Measurements from ENCODE around the gene CDHR1.

DNA sequence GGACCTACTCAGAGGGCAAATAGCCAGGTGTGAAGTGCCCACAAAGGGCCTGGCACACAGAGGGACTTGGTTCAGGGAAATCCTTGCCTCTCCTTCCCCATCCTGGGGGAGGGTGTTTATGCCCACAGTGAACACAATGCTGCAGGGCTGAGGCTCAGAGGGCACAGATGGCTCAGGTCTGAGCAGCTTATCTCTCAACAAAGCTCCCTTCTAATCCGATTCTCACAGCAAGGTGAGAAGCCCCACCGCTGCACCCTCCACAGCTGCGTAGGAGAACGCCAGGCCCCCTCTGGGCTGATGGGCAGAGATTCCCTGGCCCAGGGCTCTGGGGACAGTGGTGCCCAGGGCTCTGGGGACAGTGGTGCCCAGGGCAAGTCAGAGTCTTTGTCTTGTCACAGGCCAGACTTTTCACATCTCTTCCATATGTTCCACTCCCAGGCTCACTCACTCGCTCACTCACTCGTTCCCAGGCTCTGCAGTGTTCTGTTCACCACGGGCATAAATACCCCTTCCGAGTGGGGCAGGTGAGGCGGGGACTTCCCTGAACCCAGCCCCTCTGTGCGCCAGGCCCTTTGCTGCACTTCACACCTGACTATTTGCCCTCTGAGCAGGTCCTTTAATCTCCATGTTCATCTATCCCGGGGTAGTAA, 8.7 kb upstream of the CDHR1 start:
- TF ChIP-seq, protein P1, sequence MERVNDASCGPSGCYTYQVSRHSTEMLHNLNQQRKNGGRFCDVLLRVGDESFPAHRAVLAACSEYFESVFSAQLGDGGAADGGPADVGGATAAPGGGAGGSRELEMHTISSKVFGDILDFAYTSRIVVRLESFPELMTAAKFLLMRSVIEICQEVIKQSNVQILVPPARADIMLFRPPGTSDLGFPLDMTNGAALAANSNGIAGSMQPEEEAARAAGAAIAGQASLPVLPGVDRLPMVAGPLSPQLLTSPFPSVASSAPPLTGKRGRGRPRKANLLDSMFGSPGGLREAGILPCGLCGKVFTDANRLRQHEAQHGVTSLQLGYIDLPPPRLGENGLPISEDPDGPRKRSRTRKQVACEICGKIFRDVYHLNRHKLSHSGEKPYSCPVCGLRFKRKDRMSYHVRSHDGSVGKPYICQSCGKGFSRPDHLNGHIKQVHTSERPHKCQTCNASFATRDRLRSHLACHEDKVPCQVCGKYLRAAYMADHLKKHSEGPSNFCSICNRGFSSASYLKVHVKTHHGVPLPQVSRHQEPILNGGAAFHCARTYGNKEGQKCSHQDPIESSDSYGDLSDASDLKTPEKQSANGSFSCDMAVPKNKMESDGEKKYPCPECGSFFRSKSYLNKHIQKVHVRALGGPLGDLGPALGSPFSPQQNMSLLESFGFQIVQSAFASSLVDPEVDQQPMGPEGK (CRISPR knock-in tag; IDR thresholded peaks at IDR 0.05; ENCODE audit: borderline replicate concordance): no peak
- TF ChIP-seq ZFP30 (CRISPR knock-in tag; IDR thresholded peaks at IDR 0.05): no peak
- TF ChIP-seq ZNF70 (CRISPR knock-in tag; IDR thresholded peaks at IDR 0.05): no peak
- no peak for TF ChIP-seq ISL1 (CRISPR knock-in tag; IDR thresholded peaks at IDR 0.05)
- TF ChIP-seq, protein P2, sequence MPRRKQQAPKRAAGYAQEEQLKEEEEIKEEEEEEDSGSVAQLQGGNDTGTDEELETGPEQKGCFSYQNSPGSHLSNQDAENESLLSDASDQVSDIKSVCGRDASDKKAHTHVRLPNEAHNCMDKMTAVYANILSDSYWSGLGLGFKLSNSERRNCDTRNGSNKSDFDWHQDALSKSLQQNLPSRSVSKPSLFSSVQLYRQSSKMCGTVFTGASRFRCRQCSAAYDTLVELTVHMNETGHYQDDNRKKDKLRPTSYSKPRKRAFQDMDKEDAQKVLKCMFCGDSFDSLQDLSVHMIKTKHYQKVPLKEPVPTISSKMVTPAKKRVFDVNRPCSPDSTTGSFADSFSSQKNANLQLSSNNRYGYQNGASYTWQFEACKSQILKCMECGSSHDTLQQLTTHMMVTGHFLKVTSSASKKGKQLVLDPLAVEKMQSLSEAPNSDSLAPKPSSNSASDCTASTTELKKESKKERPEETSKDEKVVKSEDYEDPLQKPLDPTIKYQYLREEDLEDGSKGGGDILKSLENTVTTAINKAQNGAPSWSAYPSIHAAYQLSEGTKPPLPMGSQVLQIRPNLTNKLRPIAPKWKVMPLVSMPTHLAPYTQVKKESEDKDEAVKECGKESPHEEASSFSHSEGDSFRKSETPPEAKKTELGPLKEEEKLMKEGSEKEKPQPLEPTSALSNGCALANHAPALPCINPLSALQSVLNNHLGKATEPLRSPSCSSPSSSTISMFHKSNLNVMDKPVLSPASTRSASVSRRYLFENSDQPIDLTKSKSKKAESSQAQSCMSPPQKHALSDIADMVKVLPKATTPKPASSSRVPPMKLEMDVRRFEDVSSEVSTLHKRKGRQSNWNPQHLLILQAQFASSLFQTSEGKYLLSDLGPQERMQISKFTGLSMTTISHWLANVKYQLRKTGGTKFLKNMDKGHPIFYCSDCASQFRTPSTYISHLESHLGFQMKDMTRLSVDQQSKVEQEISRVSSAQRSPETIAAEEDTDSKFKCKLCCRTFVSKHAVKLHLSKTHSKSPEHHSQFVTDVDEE (CRISPR knock-in tag; IDR thresholded peaks at IDR 0.05): no peak
- TF ChIP-seq ZNF565 (CRISPR knock-in tag; conservative IDR thresholded peaks at IDR 0.05; ENCODE audit: low read depth): no peak
- no peak for TF ChIP-seq BACH2 (CRISPR knock-in tag; IDR thresholded peaks at IDR 0.05; ENCODE audit: borderline replicate concordance)
- no peak for TF ChIP-seq GLIS3 (CRISPR knock-in tag; IDR thresholded peaks at IDR 0.05)
- TF ChIP-seq, protein P3, sequence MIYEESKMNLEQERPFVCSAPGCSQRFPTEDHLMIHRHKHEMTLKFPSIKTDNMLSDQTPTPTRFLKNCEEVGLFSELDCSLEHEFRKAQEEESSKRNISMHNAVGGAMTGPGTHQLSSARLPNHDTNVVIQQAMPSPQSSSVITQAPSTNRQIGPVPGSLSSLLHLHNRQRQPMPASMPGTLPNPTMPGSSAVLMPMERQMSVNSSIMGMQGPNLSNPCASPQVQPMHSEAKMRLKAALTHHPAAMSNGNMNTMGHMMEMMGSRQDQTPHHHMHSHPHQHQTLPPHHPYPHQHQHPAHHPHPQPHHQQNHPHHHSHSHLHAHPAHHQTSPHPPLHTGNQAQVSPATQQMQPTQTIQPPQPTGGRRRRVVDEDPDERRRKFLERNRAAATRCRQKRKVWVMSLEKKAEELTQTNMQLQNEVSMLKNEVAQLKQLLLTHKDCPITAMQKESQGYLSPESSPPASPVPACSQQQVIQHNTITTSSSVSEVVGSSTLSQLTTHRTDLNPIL (CRISPR knock-in tag; IDR thresholded peaks at IDR 0.05; ENCODE audit: low read depth): no peak
- no peak for TF ChIP-seq ESRRG (CRISPR knock-in tag; IDR thresholded peaks at IDR 0.05)

All from SK-N-SH treated with all-trans-retinoic acid at 6 μM for 48 hours (cell line).